Mesothelial cell of epicardium (in vitro differentiated cells): ENCODE data around the gene BTBD16. TPM values are rescaled to one million over a fixed set of nuclear protein-coding genes. Genes with fewer than 3 reads are reported as not detected.

ENCODE experiments used
- DNase-seq, 2 experiments: peaks; one replicate each; pipeline ENCODE4 v3.0.0; 2021; ENCODE audit warnings: low spot score in 2 of 2; ENCODE audit not compliant: unreplicated experiment in 2 of 2
- H3K27ac Mint-ChIP-seq: 2 replicates; pipeline ENCODE4 v1.8.0; 2021; ENCODE audit warnings: mixed read lengths
- H3K27me3 Mint-ChIP-seq: 2 replicates; pipeline ENCODE4 v1.8.0; 2021; ENCODE audit warnings: low read depth, mixed read lengths
- H3K36me3 Mint-ChIP-seq: 2 replicates; pipeline ENCODE4 v1.8.0; 2021; ENCODE audit warnings: mixed read lengths
- H3K4me1 Mint-ChIP-seq: 2 replicates; pipeline ENCODE4 v1.8.0; 2021; ENCODE audit warnings: mixed read lengths
- H3K4me3 Mint-ChIP-seq: 2 replicates; pipeline ENCODE4 v1.8.0; 2021; ENCODE audit warnings: mild to moderate bottlenecking, moderate library complexity, mixed read lengths
- H3K9me3 Mint-ChIP-seq: 2 replicates; pipeline ENCODE4 v1.8.0; 2021; ENCODE audit warnings: mixed read lengths
- CTCF ChIP-seq: fragments of 200-600 bp; sonication (generic); IDR thresholded peaks from one replicate; pipeline ENCODE4 v1.5.0; 2021; ENCODE audit warnings: antibody characterized with exemption; ENCODE audit not compliant: unreplicated experiment
- total RNA-seq: library from RNA; stranded (reverse); gene quantifications from 3 replicates; pipeline ENCODE4 v1.2.1, GENCODE V29; 2021

Gene BTBD16
- total RNA-seq, 1 donor from 2014 or later: not detected

- peaks cover 8% of the 10 kb centered on the region for H3K9me3 Mint-ChIP-seq
- H3K36me3 Mint-ChIP-seq: no peaks in the 10 kb centered on the region
- no peak for TF ChIP-seq CTCF
- no peaks in the 10 kb centered on the region for H3K27me3 Mint-ChIP-seq
- peaks cover 13% of the 10 kb centered on the region for H3K4me1 Mint-ChIP-seq
- DNase-seq: no peak
- no peak overlapping the region for H3K27ac Mint-ChIP-seq
- H3K4me3 Mint-ChIP-seq: no peak overlapping the region
Measured at GRCh38 chr10:122306744-122307143, 35.6 kb downstream of the BTBD16 start.

- DNase-seq: no peak
- no peaks in the 10 kb centered on the region for H3K36me3 Mint-ChIP-seq
- peaks cover 8% of the 10 kb centered on the region for H3K9me3 Mint-ChIP-seq
- H3K4me3 Mint-ChIP-seq: no peak overlapping the region
- TF ChIP-seq CTCF: no peak
- H3K27me3 Mint-ChIP-seq: no peaks in the 10 kb centered on the region
- H3K27ac Mint-ChIP-seq: peak overlapping the region; percentile 62
- H3K4me1 Mint-ChIP-seq: peaks cover 13% of the 10 kb centered on the region
Measured at GRCh38 chr10:122307669-122308416, 36.7 kb downstream of the BTBD16 start.

- TF ChIP-seq CTCF: no peak
- Mint-ChIP-seq H3K36me3 (no peaks in the 10 kb centered on the region), H3K4me1 (peaks cover 13% of the 10 kb centered on the region), H3K27me3 (no peaks in the 10 kb centered on the region), H3K27ac (peak overlapping the region; percentile 62), H3K4me3 (no peak overlapping the region), H3K9me3 (peaks cover 8% of the 10 kb centered on the region)
- no peak for DNase-seq
Measured at GRCh38 chr10:122308417-122309141, 37.5 kb downstream of the BTBD16 start.

- TF ChIP-seq CTCF: no peak
- no peak overlapping the region for H3K27ac Mint-ChIP-seq
- no peaks in the 10 kb centered on the region for H3K27me3 Mint-ChIP-seq
- peaks cover 5% of the 10 kb centered on the region for H3K9me3 Mint-ChIP-seq
- H3K4me1 Mint-ChIP-seq: peaks cover 13% of the 10 kb centered on the region
- no peak overlapping the region for H3K4me3 Mint-ChIP-seq
- DNase-seq: no peak
- no peaks in the 10 kb centered on the region for H3K36me3 Mint-ChIP-seq
Measured at GRCh38 chr10:122310311-122311050, 39.4 kb downstream of the BTBD16 start.

- Mint-ChIP-seq H3K9me3 (no peaks in the 10 kb centered on the region), H3K36me3 (no peaks in the 10 kb centered on the region), H3K4me1 (peaks cover 13% of the 10 kb centered on the region), H3K27me3 (no peaks in the 10 kb centered on the region), H3K27ac (no peak overlapping the region), H3K4me3 (no peak overlapping the region)
- no peak for TF ChIP-seq CTCF
- DNase-seq: no peak
Measured at GRCh38 chr10:122311051-122311410, 39.9 kb downstream of the BTBD16 start.
